HCT116 (cell line): ENCODE data around the gene LCP1. TPM values are rescaled to one million over a fixed set of nuclear protein-coding genes. Genes with fewer than 3 reads are reported as not detected.

Experiments used
- ATAC-seq: fragments of 200-7000 bp; cut with Tn5 transposase; 2 replicates; pipeline ENCODE4 v1.9.1; 2020; ENCODE audit warnings: mild to moderate bottlenecking, moderate library complexity
- BruUV-seq: library from RNA; stranded (reverse); fragments of 400-500 nt; replicated peaks from 2 replicates; lab custom pipeline; 2021; lab: Mats Ljungman, UMichigan
- CTCF ChIA-PET: fragments of 300-600 bp; sonication (Branson Sonifier 250); formaldehyde crosslinking; loops from one replicate; lab custom pipeline; 2021; ENCODE audit warnings: antibody characterized with exemption; lab: Charles Lee
- POLR2A ChIA-PET: fragments of 300-600, 350-600 bp; sonication (Branson Sonifier 250); formaldehyde crosslinking; loops from one replicate; lab custom pipeline; 2021; ENCODE audit warnings: antibody characterized with exemption; lab: Charles Lee
- RAD21 ChIA-PET, 2 experiments: fragments of 300-600 bp; sonication (Branson Sonifier 250); formaldehyde crosslinking; loops; one replicate each; lab custom pipeline; 2023; ENCODE audit warnings: low total read pairs in 2 of 2; ENCODE audit not compliant: uncharacterized antibody in 2 of 2, unreplicated experiment in 2 of 2, low non-redundant PET in 1 of 2; lab: Charles Lee
- DNase-seq: peaks from one replicate; pipeline ENCODE4 v3.0.0-alpha.2; 2010; ENCODE audit warnings: low read depth, low spot score
- H2AFZ ChIP-seq: fragments of 200-600 bp; shearing (Covaris generic), sonication (generic); 2 replicates; pipeline ENCODE4 v1.6.1; 2017; ENCODE audit warnings: low read depth, mixed run types, mixed read lengths, antibody characterized with exemption, low read length; ENCODE audit not compliant: poor library complexity, severe bottlenecking
- H3K27ac ChIP-seq: 2 replicates; pipeline ENCODE4 v1.5.1; 2012; ENCODE audit warnings: low read depth, low read length
- H3K27me3 ChIP-seq: fragments of 200-600 bp; sonication (generic); 2 replicates; pipeline ENCODE4 v1.6.1; 2016; ENCODE audit warnings: mixed run types, low read length, mixed read lengths; ENCODE audit not compliant: insufficient read depth
- H3K36me3 ChIP-seq, 2 experiments: fragments of 200-500 bp in 1 of 2; fragments of 200-600 bp in 1 of 2; sonication (Bioruptor generic) in 1 of 2; sonication (generic) in 1 of 2; 2 replicates each; pipeline versions ENCODE4 v1.5.1 to v1.6.1; 2014 to 2016; ENCODE audit warnings: low read length in 2 of 2, inconsistent platforms in 1 of 2, mixed read lengths in 1 of 2, mixed run types in 1 of 2; ENCODE audit not compliant: insufficient read depth in 2 of 2, control insufficient read depth in 1 of 2
- H3K4me1 ChIP-seq, 2 experiments: fragments of 200-600 bp in 1 of 2; sonication (generic) in 1 of 2; 2 replicates each; pipeline versions ENCODE4 v1.5.1 to v1.6.1; 2012 to 2017; ENCODE audit warnings: low read length in 2 of 2, inconsistent platforms in 1 of 2, mild to moderate bottlenecking in 1 of 2, mixed read lengths in 1 of 2, mixed run types in 1 of 2, moderate library complexity in 1 of 2; ENCODE audit not compliant: insufficient read depth in 2 of 2, control insufficient read depth in 1 of 2
- H3K4me2 ChIP-seq: fragments of 200-600 bp; sonication (generic); 2 replicates; pipeline ENCODE4 v1.6.1; 2017; ENCODE audit warnings: mixed run types, low read length, mixed read lengths
- H3K4me3 ChIP-seq, 2 experiments: fragments of 200-600 bp in 1 of 2; sonication (generic) in 1 of 2; replicated peaks in 1 of 2; 2 replicates each; pipeline ENCODE4 v1.5.1; 2011 to 2016; ENCODE audit warnings: low read length in 2 of 2, control low read depth in 1 of 2, low read depth in 1 of 2, mild to moderate bottlenecking in 1 of 2, mixed read lengths in 1 of 2, mixed run types in 1 of 2
- H3K79me2 ChIP-seq: fragments of 200-600 bp; sonication (generic); 2 replicates; pipeline ENCODE4 v1.6.1; 2017; ENCODE audit warnings: mild to moderate bottlenecking, mixed run types, low read length, moderate library complexity, mixed read lengths; ENCODE audit not compliant: insufficient read depth
- H3K9ac ChIP-seq: fragments of 200-600 bp; sonication (generic); 2 replicates; pipeline ENCODE4 v1.6.1; 2016; ENCODE audit warnings: low read length, mixed read lengths
- H3K9me2 ChIP-seq: fragments of 200-600 bp; sonication (generic), shearing (Covaris generic); 2 replicates; pipeline ENCODE4 v1.6.1; 2017; ENCODE audit warnings: mixed run types, mild to moderate bottlenecking, moderate library complexity; ENCODE audit not compliant: insufficient read depth
- H3K9me3 ChIP-seq, 2 experiments: fragments of 200-500 bp in 1 of 2; fragments of 200-600 bp in 1 of 2; sonication (Bioruptor generic) in 1 of 2; sonication (generic) in 1 of 2; 2 replicates each; pipeline ENCODE4 v1.6.1; 2014 to 2017; ENCODE audit warnings: low read length in 2 of 2, mixed read lengths in 2 of 2, inconsistent platforms in 1 of 2, low read depth in 1 of 2, mild to moderate bottlenecking in 1 of 2, mixed run types in 1 of 2, moderate library complexity in 1 of 2; ENCODE audit not compliant: control insufficient read depth in 1 of 2, insufficient read depth in 1 of 2
- H4K20me1 ChIP-seq: fragments of 200-600 bp; sonication (generic), shearing (Covaris generic); 2 replicates; pipeline ENCODE4 v1.6.1; 2017; ENCODE audit warnings: mixed run types, mild to moderate bottlenecking, moderate library complexity; ENCODE audit not compliant: insufficient read depth
- ATF3 ChIP-seq: IDR thresholded peaks from 2 replicates; pipeline ENCODE4 v1.6.1; 2012
- CEBPB ChIP-seq: IDR thresholded peaks from 2 replicates; pipeline ENCODE4 v1.6.1; 2012; ENCODE audit warnings: low read depth
- EZH2 ChIP-seq: fragments of 200-600 bp; sonication (generic); IDR thresholded peaks from 2 replicates; pipeline ENCODE4 v1.6.1; 2017; ENCODE audit warnings: antibody characterized with exemption, mixed run types
- EZH2phosphoT487 ChIP-seq: fragments of 200-600 bp; IDR thresholded peaks from 2 replicates; pipeline ENCODE4 v1.6.1; 2018; ENCODE audit warnings: antibody characterized with exemption, borderline replicate concordance
- FOSL1 ChIP-seq: IDR thresholded peaks from 2 replicates; pipeline ENCODE4 v1.6.1; 2012; ENCODE audit warnings: low read depth
- JUND ChIP-seq: IDR thresholded peaks from 2 replicates; pipeline ENCODE4 v1.6.1; 2012
- POLR2A ChIP-seq: IDR thresholded peaks from 2 replicates; pipeline ENCODE4 v1.7.0; 2011; ENCODE audit warnings: borderline replicate concordance; ENCODE audit not compliant: insufficient read depth, insufficient read length; ENCODE audit errors: extremely low read depth
- SP1 ChIP-seq: IDR thresholded peaks from 2 replicates; pipeline ENCODE4 v1.6.1; 2012; ENCODE audit warnings: low read depth
- SRF ChIP-seq: IDR thresholded peaks from 2 replicates; pipeline ENCODE4 v1.6.1; 2012; ENCODE audit warnings: low read depth
- ZBTB33 ChIP-seq: IDR thresholded peaks from 2 replicates; pipeline ENCODE4 v1.6.1; 2011; ENCODE audit warnings: mild to moderate bottlenecking, low read length, moderate library complexity; ENCODE audit not compliant: insufficient replicate concordance; ENCODE audit errors: extremely low read depth
- ZFX ChIP-seq: fragments of 450-650 bp; IDR thresholded peaks from 2 replicates; pipeline ENCODE4 v1.6.1; 2017
- ZNF274 ChIP-seq: fragments of 200-500 bp; sonication (Bioruptor generic); IDR thresholded peaks from 2 replicates; pipeline ENCODE4 v1.6.1; 2014; ENCODE audit warnings: mild to moderate bottlenecking, low read depth, low read length, inconsistent platforms
- intact Hi-C: fragments of 100-400 bp; cut with micrococcal nuclease; formaldehyde crosslinking; loops from 2 replicates; pipeline ENCODE4 v1.10.0; 2022
- total RNA-seq: library from RNA; stranded (reverse); gene quantifications from one replicate; pipeline ENCODE4 v1.2.1, GENCODE V29; 2021; ENCODE audit not compliant: unreplicated experiment
- TF ChIP-seq, protein P1 (sequence below): IDR thresholded peaks from 2 replicates; pipeline ENCODE4 v1.6.1; 2012
- TF ChIP-seq, protein P2 (sequence below): IDR thresholded peaks from 2 replicates; pipeline ENCODE4 v1.6.1; 2012; ENCODE audit warnings: low read depth

Gene LCP1
- total RNA-seq, 1 experiment from 2014 or later, result 2.2 TPM

DNA sequence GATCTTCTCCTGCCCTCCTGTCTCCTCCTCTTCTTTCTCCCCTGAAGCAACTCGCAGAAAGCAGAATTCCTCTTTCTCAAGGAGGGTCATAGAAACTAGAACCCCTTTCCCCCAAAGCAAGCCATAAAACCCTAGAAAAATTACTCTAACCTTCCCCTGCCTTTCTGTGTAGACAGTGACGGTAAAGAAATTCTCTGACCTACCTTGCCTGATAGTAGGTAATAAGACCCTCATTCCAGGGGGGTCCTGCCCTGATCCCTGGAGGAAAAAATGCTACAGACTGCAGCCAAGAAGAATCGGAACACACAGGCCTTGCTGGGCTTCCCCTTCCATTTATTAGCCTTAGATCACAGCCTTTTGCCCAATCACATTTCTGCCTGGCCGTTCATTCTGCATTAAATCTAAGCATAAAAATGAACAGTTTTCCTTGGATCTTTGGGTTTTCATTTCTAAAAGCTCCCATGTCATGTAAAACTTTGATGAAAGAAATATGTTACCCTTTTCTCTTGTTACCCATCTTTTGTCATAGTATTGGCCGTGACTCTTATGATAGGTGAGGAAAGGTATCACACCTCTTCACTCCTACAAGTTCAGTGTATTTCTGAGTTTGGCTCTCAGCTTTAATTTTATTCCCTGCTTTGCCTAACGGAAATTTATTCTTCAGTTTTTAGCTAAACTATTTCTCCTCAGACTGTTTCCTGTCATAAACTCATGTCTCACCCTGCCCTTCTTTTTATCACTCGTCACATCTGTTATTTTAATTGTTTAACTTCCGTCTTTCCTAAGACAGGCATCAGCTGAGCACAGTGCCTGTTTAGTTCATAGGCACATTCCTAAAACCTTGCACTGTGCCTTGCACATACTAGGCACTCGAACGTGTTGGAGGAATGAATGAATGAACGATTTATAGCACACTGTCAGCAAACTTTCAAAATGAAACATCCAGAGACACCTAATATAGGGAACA is 56.7 kb downstream of the LCP1 start:
- POLR2A ChIA-PET, result no interaction called here
- TF ChIP-seq JUND (no peak), EZH2 (no peak), CEBPB (no peak), FOSL1 (no peak), SP1 (no peak), ZBTB33 (no peak), ZNF274 (no peak), ZFX (no peak), SRF (no peak), POLR2A (no peak), EZH2phosphoT487 (no peak), ATF3 (no peak)
- TF ChIP-seq, protein P1, sequence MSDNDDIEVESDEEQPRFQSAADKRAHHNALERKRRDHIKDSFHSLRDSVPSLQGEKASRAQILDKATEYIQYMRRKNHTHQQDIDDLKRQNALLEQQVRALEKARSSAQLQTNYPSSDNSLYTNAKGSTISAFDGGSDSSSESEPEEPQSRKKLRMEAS, result no peak
- TF ChIP-seq, protein P2, sequence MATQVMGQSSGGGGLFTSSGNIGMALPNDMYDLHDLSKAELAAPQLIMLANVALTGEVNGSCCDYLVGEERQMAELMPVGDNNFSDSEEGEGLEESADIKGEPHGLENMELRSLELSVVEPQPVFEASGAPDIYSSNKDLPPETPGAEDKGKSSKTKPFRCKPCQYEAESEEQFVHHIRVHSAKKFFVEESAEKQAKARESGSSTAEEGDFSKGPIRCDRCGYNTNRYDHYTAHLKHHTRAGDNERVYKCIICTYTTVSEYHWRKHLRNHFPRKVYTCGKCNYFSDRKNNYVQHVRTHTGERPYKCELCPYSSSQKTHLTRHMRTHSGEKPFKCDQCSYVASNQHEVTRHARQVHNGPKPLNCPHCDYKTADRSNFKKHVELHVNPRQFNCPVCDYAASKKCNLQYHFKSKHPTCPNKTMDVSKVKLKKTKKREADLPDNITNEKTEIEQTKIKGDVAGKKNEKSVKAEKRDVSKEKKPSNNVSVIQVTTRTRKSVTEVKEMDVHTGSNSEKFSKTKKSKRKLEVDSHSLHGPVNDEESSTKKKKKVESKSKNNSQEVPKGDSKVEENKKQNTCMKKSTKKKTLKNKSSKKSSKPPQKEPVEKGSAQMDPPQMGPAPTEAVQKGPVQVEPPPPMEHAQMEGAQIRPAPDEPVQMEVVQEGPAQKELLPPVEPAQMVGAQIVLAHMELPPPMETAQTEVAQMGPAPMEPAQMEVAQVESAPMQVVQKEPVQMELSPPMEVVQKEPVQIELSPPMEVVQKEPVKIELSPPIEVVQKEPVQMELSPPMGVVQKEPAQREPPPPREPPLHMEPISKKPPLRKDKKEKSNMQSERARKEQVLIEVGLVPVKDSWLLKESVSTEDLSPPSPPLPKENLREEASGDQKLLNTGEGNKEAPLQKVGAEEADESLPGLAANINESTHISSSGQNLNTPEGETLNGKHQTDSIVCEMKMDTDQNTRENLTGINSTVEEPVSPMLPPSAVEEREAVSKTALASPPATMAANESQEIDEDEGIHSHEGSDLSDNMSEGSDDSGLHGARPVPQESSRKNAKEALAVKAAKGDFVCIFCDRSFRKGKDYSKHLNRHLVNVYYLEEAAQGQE, result no peak
- TF ChIP-seq, all 23 proteins: peak for 0
- Histone ChIP-seq H4K20me1 (no peaks in the 10 kb centered on the region), H3K4me3 (no peak overlapping the region), H3K36me3 (no peaks in the 10 kb centered on the region), H3K9me2 (no peaks in the 10 kb centered on the region), H3K4me2 (no peak overlapping the region), H3K4me1 (peaks cover 5 to 10% of the 10 kb centered on the region in 2 experiments), H2AFZ (no peak overlapping the region), H3K9me3 (no peaks in the 10 kb centered on the region), H3K79me2 (no peaks in the 10 kb centered on the region), H3K27me3 (peaks cover 18% of the 10 kb centered on the region), H3K9ac (no peak overlapping the region), H3K27ac (no peak overlapping the region)
- ChIA-PET RAD21 (no interaction called here), CTCF (interaction anchor here (0.9 to 2.2 kb wide), 9 partner anchors 10 to 318 kb away, joined by 3 to 38 read pairs (median 5); no protein-coding TSS in a partner anchor)
- BruUV-seq, result no TSS peak
- intact Hi-C loops, result loop anchor here (5.0 to 10.0 kb wide), 2 partner anchors 200 to 503 kb away; no protein-coding TSS in a partner anchor
- DNase-seq (no peak), ATAC-seq (no peak)
